ENCODE measurements around the gene SPIRE2. TPM values are rescaled to one million over a fixed set of nuclear protein-coding genes. Genes with fewer than 3 reads are reported as not detected.
"Not testable (repeated sequence)": the region's sequence is repeated elsewhere in the genome, so short reads cannot be mapped to it uniquely, and the experiment has no call there.

Gene SPIRE2
- total RNA-seq, 1 donor from 2014 or later: 1.4 TPM

DNA sequence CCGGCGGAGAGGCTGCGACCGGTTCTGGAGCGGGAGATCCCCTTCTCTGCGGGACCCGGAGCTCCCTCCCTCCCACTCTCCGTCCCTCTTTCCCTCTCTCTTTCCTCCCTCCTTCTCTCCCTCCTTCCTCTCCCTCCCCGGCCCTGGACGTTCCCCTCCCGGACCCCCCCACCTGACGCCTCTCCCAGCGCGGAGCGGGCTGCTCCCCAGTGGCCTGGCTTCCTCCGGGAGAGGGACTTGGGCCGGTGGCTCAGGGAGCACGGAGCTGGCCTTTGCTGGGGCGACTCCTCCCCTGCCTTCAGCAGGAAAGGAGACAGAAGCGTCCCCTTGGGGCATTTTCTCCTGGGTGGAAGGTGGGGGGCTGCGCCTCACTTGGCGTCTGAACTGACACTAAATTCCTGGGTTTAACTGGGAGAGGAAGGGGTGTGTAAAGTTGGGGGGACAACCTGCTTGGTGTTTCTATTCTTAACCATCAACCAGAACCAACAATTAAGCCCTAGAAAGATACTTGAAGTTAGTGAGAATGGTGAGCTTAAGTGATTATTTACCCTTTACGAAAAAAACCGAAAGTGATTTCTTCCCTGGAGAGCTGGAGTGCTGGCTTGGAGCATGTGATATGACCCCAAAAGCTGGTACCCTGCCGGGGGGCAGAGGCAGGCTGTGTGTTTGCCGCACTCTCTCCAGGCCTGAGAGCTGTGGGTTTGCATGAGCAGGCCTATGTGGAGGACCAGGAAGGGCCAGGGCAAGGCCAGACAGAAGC is 775 bp downstream of the SPIRE2 start:
- Mint-ChIP-seq H3K27ac (ENCODE audit: unreplicated experiment) (no peak overlapping the region), H3K9me3 (ENCODE audit: low read depth) (no peaks in the 10 kb centered on the region), H3K36me3 (ENCODE audit: low read depth) (no peaks in the 10 kb centered on the region), H3K4me1 (ENCODE audit: low read depth) (peaks cover 7% of the 10 kb centered on the region), H3K4me3 (ENCODE audit: unreplicated experiment) (peak overlapping the region; percentile 57), H3K27me3 (ENCODE audit: low read depth) (no peaks in the 10 kb centered on the region)
- TF ChIP-seq, protein P1, sequence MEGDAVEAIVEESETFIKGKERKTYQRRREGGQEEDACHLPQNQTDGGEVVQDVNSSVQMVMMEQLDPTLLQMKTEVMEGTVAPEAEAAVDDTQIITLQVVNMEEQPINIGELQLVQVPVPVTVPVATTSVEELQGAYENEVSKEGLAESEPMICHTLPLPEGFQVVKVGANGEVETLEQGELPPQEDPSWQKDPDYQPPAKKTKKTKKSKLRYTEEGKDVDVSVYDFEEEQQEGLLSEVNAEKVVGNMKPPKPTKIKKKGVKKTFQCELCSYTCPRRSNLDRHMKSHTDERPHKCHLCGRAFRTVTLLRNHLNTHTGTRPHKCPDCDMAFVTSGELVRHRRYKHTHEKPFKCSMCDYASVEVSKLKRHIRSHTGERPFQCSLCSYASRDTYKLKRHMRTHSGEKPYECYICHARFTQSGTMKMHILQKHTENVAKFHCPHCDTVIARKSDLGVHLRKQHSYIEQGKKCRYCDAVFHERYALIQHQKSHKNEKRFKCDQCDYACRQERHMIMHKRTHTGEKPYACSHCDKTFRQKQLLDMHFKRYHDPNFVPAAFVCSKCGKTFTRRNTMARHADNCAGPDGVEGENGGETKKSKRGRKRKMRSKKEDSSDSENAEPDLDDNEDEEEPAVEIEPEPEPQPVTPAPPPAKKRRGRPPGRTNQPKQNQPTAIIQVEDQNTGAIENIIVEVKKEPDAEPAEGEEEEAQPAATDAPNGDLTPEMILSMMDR (IDR thresholded peaks at IDR 0.05): no peak
- no peak for DNase-seq (ENCODE audit: low spot score)

DNA sequence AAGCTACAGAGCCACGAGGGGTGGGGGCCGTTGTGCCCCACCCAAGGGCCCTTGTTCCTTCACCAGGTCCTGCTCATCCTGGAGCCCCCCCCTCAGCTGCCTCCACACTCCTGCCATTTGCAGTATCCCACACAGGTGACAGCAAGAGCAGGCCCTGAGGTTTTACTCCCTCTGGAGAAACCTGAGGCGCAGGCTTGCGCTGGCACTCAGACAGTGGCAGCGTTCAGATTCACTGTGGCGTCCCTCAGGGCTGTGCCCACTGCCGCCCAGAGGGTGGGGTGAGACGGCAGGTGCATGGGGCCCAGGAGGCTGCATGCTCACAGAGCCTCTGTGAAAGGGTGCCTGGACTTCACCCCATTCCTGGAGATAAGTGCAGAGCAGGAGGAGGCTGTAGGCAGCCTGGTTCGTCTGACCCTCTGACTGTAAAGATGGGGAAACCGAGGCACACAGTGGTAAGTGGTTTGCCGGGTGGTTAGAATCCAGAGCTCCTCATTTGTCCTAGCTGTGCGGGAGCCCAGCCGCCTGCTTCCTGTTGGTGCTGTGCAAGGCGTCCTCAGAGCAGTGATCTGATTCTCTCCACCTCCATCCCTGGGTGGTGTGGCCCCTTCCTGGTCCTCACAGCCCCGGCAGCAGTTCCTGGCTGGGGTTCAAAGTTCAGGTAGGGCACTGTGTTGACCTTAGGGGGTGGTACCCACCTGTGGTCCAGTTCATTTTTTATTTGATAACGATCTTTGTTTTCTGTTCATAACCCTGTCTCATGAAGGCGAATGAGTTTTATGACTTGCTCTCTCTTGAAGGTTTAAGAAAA is 1.6 kb downstream of the SPIRE2 start:
- no peak for DNase-seq (ENCODE audit: low spot score)
- Mint-ChIP-seq H3K27ac (ENCODE audit: unreplicated experiment) (no peak overlapping the region), H3K4me3 (ENCODE audit: unreplicated experiment) (no peak overlapping the region), H3K36me3 (ENCODE audit: low read depth) (no peaks in the 10 kb centered on the region), H3K27me3 (ENCODE audit: low read depth) (no peaks in the 10 kb centered on the region), H3K9me3 (ENCODE audit: low read depth) (no peaks in the 10 kb centered on the region), H3K4me1 (ENCODE audit: low read depth) (peaks cover 7% of the 10 kb centered on the region)
- TF ChIP-seq, protein P1 (IDR thresholded peaks at IDR 0.05): no peak

DNA sequence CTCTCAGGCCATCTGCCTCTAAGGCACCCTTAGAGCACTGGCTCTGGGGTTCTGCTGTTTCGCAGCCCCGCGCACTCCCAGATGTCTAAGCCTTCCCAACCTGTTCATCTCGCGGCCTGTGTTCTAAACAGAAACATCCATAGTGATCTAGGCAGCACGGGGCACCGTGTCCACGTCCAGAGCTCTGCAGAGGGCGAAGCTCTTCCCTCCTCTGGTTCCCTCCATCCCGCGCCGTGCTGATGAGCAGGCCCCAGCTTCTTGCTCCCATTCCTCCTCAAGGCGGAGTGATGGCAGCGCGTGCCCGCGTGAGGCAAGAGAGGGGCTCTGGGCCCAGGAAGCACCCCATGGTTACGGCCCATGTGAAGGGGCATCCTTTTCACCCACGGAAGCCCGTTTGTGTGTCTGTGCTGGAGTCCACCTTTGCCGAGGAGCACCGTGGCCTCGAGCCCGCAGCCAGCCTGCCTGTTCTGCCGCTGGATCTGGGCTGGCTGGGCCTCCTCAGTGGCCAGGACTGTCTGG is 3.6 kb downstream of the SPIRE2 start:
- H3K36me3 Mint-ChIP-seq (ENCODE audit: low read depth): no peaks in the 10 kb centered on the region
- no peak overlapping the region for H3K4me3 Mint-ChIP-seq (ENCODE audit: unreplicated experiment)
- H3K9me3 Mint-ChIP-seq (ENCODE audit: low read depth): no peaks in the 10 kb centered on the region
- H3K4me1 Mint-ChIP-seq (ENCODE audit: low read depth): peaks cover 7% of the 10 kb centered on the region
- H3K27me3 Mint-ChIP-seq (ENCODE audit: low read depth): no peaks in the 10 kb centered on the region
- no peak overlapping the region for H3K27ac Mint-ChIP-seq (ENCODE audit: unreplicated experiment)
- no peak for DNase-seq (ENCODE audit: low spot score)
- TF ChIP-seq, protein P1 (IDR thresholded peaks at IDR 0.05): no peak

DNA sequence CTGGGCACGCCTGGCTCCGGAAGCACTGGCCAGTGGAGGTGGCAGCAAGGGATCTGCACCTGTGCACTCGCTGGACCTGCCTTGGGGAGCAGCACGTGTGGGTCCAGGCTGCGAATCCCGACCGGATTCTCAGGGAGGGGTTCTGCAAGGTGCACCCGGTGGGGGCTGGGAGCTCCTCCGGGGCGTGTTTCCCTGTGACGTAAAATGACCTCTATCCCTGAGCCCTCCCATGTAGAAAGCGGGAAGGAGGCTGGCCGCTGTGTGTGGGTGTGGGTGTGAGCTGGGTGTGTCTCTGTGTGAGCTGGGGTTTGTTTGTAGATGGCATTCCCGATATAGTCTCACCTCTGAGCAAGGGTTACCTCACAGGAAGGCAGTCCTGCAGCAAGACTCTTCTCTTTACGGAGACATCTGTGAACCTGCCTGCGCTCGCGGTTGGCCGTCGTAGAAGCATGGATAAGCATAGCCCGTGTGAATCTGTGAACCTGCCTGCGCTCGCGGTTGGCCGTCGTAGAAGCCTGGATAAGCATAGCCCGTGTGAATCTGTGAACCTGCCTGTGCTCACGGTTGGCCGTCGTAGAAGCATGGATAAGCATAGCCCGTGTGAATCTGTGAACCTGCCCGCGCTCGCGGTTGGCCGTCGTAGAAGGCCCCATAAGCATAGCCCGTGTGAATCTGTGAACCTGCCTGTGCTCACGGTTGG is 5.5 kb downstream of the SPIRE2 start:
- H3K9me3 Mint-ChIP-seq (ENCODE audit: low read depth); H3K36me3 Mint-ChIP-seq (ENCODE audit: low read depth); H3K4me3 Mint-ChIP-seq (ENCODE audit: unreplicated experiment); H3K27me3 Mint-ChIP-seq (ENCODE audit: low read depth); DNase-seq (ENCODE audit: low spot score); H3K4me1 Mint-ChIP-seq (ENCODE audit: low read depth); H3K27ac Mint-ChIP-seq (ENCODE audit: unreplicated experiment): not testable (repeated sequence)

DNA sequence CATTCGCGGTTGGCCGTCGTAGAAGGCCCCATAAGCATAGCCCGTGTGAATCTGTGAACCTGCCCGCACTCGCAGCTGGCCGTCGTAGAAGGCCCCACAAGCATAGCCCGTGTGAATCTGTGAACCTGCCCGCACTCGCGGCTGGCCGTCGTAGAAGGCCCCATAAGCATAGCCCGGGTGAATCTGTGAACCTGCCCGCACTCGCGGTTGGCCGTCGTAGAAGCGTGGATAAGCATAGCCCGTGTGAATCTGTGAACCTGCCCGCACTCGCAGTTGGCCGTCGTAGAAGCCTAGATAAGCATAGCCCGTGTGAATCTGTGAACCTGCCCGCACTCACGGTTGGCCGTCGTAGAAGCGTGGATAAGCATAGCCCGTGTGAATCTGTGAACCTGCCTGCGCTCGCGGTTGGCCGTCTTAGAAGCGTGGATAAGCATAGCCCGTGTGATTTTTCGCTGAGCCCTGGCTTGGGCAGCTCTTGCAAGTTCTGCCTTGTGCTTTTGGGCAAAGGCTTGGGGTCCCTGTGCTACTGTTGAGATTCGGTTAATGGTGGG is 6.6 kb downstream of the SPIRE2 start:
- H3K27me3 Mint-ChIP-seq (ENCODE audit: low read depth); H3K4me1 Mint-ChIP-seq (ENCODE audit: low read depth); H3K36me3 Mint-ChIP-seq (ENCODE audit: low read depth); H3K4me3 Mint-ChIP-seq (ENCODE audit: unreplicated experiment); H3K9me3 Mint-ChIP-seq (ENCODE audit: low read depth); DNase-seq (ENCODE audit: low spot score); H3K27ac Mint-ChIP-seq (ENCODE audit: unreplicated experiment): not testable (repeated sequence)

DNA sequence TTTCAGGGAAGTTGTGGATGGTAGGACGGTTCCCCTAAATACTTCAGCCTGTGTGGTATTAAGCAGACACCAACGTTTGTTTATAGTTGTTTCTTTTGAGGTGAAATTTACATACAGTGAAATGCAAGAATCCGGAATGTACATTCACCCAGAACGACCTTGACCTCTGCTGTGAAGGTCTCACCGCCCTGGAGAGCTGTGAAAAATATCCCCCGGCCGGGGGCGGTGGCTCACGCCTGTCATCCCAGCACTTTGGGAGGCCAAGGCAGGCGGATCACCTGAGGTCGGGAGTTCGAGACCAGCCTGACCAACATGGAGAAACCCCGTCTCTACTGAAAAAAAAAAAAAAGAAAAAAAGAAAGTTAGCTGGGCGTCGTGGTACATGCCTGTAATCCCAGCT is 8.2 kb downstream of the SPIRE2 start:
- not testable (repeated sequence) for H3K4me1 Mint-ChIP-seq (ENCODE audit: low read depth); DNase-seq (ENCODE audit: low spot score); H3K27me3 Mint-ChIP-seq (ENCODE audit: low read depth); H3K36me3 Mint-ChIP-seq (ENCODE audit: low read depth); H3K27ac Mint-ChIP-seq (ENCODE audit: unreplicated experiment); H3K4me3 Mint-ChIP-seq (ENCODE audit: unreplicated experiment); H3K9me3 Mint-ChIP-seq (ENCODE audit: low read depth)

All from chondrocyte (in vitro differentiated cells).